Gastrocnemius medialis (tissue), 4 donors: ENCODE data around the gene SLC8A3.

Experiments
- CTCF ChIP-seq, 5 experiments: fragments of 450-650 bp in 3 of 5; fragments of 200-600 bp in 2 of 5; sonication (generic) in 2 of 5; IDR thresholded peaks in 4 of 5; conservative IDR thresholded peaks in 1 of 5; 1 replicate in 4 of 5; 2 replicates in 1 of 5; pipeline ENCODE4 v1.5.1; 2016 to 2019; ENCODE audit warnings: antibody characterized with exemption in 5 of 5, mild to moderate bottlenecking in 3 of 5, moderate library complexity in 3 of 5
- POLR2A ChIP-seq, 2 donors: fragments of 450-650 bp; IDR thresholded peaks; one replicate each; pipeline ENCODE4 v1.6.1; 2017; ENCODE audit warnings: antibody characterized with exemption in 2 of 2, mild to moderate bottlenecking in 2 of 2, moderate library complexity in 2 of 2

DNA sequence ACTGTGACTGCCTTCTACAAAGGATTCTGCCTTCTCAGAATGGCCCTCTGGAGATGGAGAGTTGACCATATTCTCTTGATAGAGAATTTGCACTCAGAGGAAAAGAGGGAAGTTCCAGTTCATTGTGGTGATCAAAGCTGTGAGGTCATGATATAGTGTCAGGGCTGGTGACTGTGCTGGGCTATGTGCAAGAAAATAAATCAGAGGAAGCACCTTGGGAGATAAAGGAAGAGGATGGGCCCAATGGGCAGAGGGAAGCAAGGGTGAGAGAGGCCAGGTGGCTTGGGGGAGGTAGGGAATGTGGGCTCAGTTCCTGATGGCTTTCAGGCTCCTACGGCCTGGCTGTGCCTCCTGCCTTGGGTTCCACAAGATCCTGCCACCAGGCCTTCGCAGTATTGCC is 145.8 kb downstream of the SLC8A3 start:
- no peak for TF ChIP-seq CTCF (IDR thresholded peaks at IDR 0.05 in 4 of 5, conservative IDR thresholded peaks at IDR 0.05 in 1 of 5)
- no peak for TF ChIP-seq POLR2A (IDR thresholded peaks at IDR 0.05)
